EL (cell line): ENCODE results near the gene TNS3.

Source experiments
- DNase-seq: peaks from one replicate; pipeline ENCODE4 v3.0.0-alpha.2; 2016

Gene TNS3

GRCh38 chr7:47355684-47356083 is 226.2 kb downstream of the TNS3 start:
- DNase-seq, result no peak

- DNase-seq, result no peak
These were observed 226.9 kb downstream of the TNS3 start for GRCh38 chr7:47354831-47355541.

GRCh38 chr7:47354071-47354470 is 227.8 kb downstream of the TNS3 start:
- no peak for DNase-seq

- DNase-seq, result no peak
These were observed 229.4 kb downstream of the TNS3 start for GRCh38 chr7:47352394-47352968.

- DNase-seq, result no peak
These were observed 230.4 kb downstream of the TNS3 start for GRCh38 chr7:47351233-47352154.

GRCh38 chr7:47350425-47350824 is 231.5 kb downstream of the TNS3 start:
- no peak for DNase-seq

- DNase-seq, result no peak
These were observed 232.5 kb downstream of the TNS3 start for GRCh38 chr7:47349401-47349800.

GRCh38 chr7:47347816-47348385 is 234.0 kb downstream of the TNS3 start:
- DNase-seq, result no peak

- DNase-seq, result no peak
These were observed 234.6 kb downstream of the TNS3 start for GRCh38 chr7:47347346-47347745.

GRCh38 chr7:47346377-47346914 is 235.5 kb downstream of the TNS3 start:
- no peak for DNase-seq

GRCh38 chr7:47345857-47346298 is 236.0 kb downstream of the TNS3 start:
- DNase-seq, result no peak

- DNase-seq, result no peak
These were observed 237.5 kb downstream of the TNS3 start for GRCh38 chr7:47344171-47344955.

- DNase-seq, result no peak
These were observed 238.9 kb downstream of the TNS3 start for GRCh38 chr7:47343061-47343455.

- no peak for DNase-seq
These were observed 239.4 kb downstream of the TNS3 start for GRCh38 chr7:47342296-47343060.

- DNase-seq, result no peak
These were observed 241.4 kb downstream of the TNS3 start for GRCh38 chr7:47340517-47340916.

- no peak for DNase-seq
These were observed 243.9 kb downstream of the TNS3 start for GRCh38 chr7:47338026-47338425.

GRCh38 chr7:47337531-47337930 is 244.4 kb downstream of the TNS3 start:
- no peak for DNase-seq

GRCh38 chr7:47336472-47337425 is 245.2 kb downstream of the TNS3 start:
- DNase-seq, result no peak

- DNase-seq, result peak; percentile 52
These were observed 246.1 kb downstream of the TNS3 start for GRCh38 chr7:47335557-47336471.
